ENCODE results near the gene KRT15. TPM values are rescaled to one million over a fixed set of nuclear protein-coding genes. Genes with fewer than 3 reads are reported as not detected.

KRT15 gene
- total RNA-seq, 2 donors from 2014 or later, result 0.68 TPM; not detected in 1

DNA sequence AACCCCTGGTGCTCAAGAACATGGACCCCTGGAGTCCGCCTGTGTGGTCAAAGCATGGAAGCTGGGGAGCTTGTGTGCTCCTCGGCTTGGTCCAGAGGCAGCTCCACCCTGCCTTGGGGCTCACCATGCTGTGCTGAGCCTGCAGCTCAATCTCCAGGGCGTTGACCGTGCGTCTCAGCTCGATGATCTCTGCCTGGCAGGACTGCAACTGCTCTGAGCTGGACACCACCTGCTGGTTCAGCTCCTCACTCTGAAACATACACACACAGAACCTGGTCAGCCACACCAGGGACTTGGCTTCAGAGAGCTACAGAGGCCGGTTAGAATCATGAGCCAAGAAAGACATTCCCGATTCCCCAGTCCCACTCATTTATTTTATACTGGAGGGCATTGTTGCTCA is 40.5 kb downstream of the KRT15 start:
- Histone ChIP-seq H3K4me1 (ENCODE audit: control insufficient read depth in 1 of 2, low read depth in 2 of 2) (no peaks in the 10 kb centered on the region), H3K9me3 (no peaks in the 10 kb centered on the region), H3K4me3 (no peak overlapping the region), H3K27ac (no peak overlapping the region), H3K27me3 (replicated peaks; ENCODE audit: insufficient read depth) (no peaks in the 10 kb centered on the region), H3K36me3 (no peaks in the 10 kb centered on the region)
- DNase-seq (ENCODE audit: low spot score), result no peak
- no peak for ATAC-seq (ENCODE audit: insufficient number of reproducible peaks, low FRiP score, low read depth)
- TF ChIP-seq, protein P1, sequence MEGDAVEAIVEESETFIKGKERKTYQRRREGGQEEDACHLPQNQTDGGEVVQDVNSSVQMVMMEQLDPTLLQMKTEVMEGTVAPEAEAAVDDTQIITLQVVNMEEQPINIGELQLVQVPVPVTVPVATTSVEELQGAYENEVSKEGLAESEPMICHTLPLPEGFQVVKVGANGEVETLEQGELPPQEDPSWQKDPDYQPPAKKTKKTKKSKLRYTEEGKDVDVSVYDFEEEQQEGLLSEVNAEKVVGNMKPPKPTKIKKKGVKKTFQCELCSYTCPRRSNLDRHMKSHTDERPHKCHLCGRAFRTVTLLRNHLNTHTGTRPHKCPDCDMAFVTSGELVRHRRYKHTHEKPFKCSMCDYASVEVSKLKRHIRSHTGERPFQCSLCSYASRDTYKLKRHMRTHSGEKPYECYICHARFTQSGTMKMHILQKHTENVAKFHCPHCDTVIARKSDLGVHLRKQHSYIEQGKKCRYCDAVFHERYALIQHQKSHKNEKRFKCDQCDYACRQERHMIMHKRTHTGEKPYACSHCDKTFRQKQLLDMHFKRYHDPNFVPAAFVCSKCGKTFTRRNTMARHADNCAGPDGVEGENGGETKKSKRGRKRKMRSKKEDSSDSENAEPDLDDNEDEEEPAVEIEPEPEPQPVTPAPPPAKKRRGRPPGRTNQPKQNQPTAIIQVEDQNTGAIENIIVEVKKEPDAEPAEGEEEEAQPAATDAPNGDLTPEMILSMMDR (IDR thresholded peaks at IDR 0.05), result no peak

GRCh38 chr17:41476866-41477815 is 41.5 kb downstream of the KRT15 start:
- Histone ChIP-seq H3K27me3 (replicated peaks; ENCODE audit: insufficient read depth) (no peaks in the 10 kb centered on the region), H3K4me1 (ENCODE audit: control insufficient read depth in 1 of 2, low read depth in 2 of 2) (no peaks in the 10 kb centered on the region), H3K4me3 (no peak overlapping the region), H3K36me3 (no peaks in the 10 kb centered on the region), H3K9me3 (no peaks in the 10 kb centered on the region), H3K27ac (no peak overlapping the region)
- DNase-seq (ENCODE audit: low spot score) (no peak), ATAC-seq (ENCODE audit: insufficient number of reproducible peaks, low FRiP score, low read depth) (no peak)
- TF ChIP-seq, protein P1 (IDR thresholded peaks at IDR 0.05), result no peak

DNA sequence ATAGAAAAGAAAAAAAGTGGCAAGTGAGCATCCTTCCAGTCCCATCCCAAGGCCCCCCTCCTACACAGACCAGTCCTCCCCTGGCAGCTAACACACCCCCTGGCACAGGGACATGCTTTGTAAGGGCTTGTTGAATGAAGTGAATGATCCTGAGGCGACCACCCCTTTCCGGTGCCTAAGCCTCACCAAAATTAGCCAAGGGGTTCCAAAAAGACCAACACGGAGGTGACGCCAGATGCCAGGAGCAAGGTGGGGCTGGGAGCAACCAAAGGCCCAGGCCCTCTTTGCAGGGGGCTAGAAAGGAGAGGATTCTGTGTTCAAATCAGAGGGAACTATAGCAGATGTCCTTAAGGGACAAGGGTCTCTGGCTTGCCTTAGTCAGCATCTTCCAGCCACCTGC is 43.3 kb downstream of the KRT15 start:
- H3K27me3 ChIP-seq (replicated peaks; ENCODE audit: insufficient read depth), result no peaks in the 10 kb centered on the region
- DNase-seq (ENCODE audit: low spot score), result no peak
- H3K4me1 ChIP-seq (ENCODE audit: control insufficient read depth in 1 of 2, low read depth in 2 of 2), result no peaks in the 10 kb centered on the region
- TF ChIP-seq, protein P1 (IDR thresholded peaks at IDR 0.05), result no peak
- H3K4me3 ChIP-seq, result no peak overlapping the region
- no peak overlapping the region for H3K27ac ChIP-seq
- H3K9me3 ChIP-seq, result no peaks in the 10 kb centered on the region
- no peaks in the 10 kb centered on the region for H3K36me3 ChIP-seq
- no peak for ATAC-seq (ENCODE audit: insufficient number of reproducible peaks, low FRiP score, low read depth)

DNA sequence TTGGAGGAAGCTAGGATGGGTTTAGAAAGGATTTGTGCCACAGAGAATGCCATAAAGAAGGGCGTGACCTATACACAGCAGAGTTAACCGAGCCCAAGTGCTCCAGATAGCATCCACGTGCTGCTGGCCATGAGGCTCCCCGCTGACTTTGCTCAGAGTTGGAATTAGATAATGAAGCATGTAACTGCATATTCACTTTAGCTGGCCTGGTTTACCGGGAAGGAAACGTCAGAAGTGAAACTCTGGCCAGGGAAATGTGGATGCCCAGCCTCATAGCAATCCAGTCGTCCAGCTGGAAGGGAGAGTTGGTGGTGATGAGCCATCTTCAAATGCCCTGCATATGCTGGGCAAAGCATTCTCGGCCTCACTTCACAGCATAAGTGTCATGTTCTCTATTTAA is 43.8 kb downstream of the KRT15 start:
- ATAC-seq (ENCODE audit: insufficient number of reproducible peaks, low FRiP score, low read depth) (no peak), DNase-seq (ENCODE audit: low spot score) (no peak)
- H3K9me3 ChIP-seq, result no peaks in the 10 kb centered on the region

GRCh38 chr17:41468346-41468745 is 50.3 kb downstream of the KRT15 start:
- no peaks in the 10 kb centered on the region for H3K27me3 ChIP-seq (replicated peaks; ENCODE audit: insufficient read depth)
- no peaks in the 10 kb centered on the region for H3K36me3 ChIP-seq
- no peak for DNase-seq (ENCODE audit: low spot score)
- no peak overlapping the region for H3K4me3 ChIP-seq
- ATAC-seq (ENCODE audit: insufficient number of reproducible peaks, low FRiP score, low read depth), result no peak
- H3K27ac ChIP-seq, result no peak overlapping the region
- peaks cover 0 to 7% of the 10 kb centered on the region in 2 donors for H3K4me1 ChIP-seq (ENCODE audit: control insufficient read depth in 1 of 2, low read depth in 2 of 2)
- no peaks in the 10 kb centered on the region for H3K9me3 ChIP-seq
- TF ChIP-seq, protein P1 (IDR thresholded peaks at IDR 0.05), result no peak

More for the DNA sequence above, 43.8 kb downstream of the KRT15 start:
- TF ChIP-seq, protein P1 (IDR thresholded peaks at IDR 0.05), result no peak
- no peaks in the 10 kb centered on the region for H3K36me3 ChIP-seq
- no peak overlapping the region for H3K27ac ChIP-seq
- H3K4me1 ChIP-seq (ENCODE audit: control insufficient read depth in 1 of 2, low read depth in 2 of 2), result no peaks in the 10 kb centered on the region
- no peaks in the 10 kb centered on the region for H3K27me3 ChIP-seq (replicated peaks; ENCODE audit: insufficient read depth)
- H3K4me3 ChIP-seq, result no peak overlapping the region

All from thoracic aorta (tissue), 2 donors.